Activated CD4-positive, CD25-positive, alpha-beta regulatory T cell treated with anti-CD3 and anti-CD28 coated beads, Interleukin-2, amount 50 U/mL, for 16 hours (primary cell): ENCODE measurements around the gene ZNF512.
A peak's percentile ranks its signal among the peaks of the same experiment; 100 is the strongest.

Experiments used
- DNase-seq: peaks from one replicate; pipeline ENCODE4 v3.0.0-alpha.2; 2020; ENCODE audit warnings: low read depth, low spot score

The ZNF512 gene

DNA sequence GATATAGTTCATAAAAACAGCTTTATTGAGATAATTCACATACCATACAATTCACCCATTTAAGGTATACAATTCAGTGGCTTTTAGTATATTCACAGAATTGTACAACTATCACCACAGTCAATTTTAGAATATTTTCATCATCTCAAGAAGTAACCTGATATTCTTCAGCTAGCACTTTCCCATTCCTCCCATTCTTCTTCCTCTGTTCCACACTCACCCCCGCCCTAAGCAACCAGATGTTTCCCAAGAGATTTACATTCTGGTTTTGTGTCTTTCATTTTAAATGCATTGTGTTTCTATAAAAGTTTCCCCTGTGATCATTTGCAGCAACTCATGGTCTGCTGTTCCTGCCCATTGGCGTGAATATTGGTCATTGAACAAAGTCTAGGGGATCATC is 51.4 kb downstream of the ZNF512 start:
- DNase-seq = no peak

DNA sequence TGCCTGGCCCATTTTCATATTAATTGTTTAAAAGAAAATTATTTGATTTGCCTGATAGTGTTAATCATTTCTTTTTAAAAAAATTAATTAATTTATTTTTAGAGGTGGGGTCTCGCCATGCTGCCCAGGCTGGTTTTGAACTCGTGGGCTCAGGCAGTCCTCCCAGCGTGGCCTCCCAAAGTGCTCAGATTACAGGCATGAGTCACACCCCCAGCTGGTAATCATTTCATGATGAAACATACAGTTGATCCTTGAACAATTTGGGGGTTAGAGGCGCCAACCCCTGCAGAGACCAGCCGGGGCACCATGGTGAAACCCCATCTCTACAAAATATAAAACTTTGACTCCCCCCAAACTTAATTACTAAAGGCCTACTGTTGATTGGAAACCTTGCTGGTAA is 53.9 kb downstream of the ZNF512 start:
- no peak for DNase-seq

DNA sequence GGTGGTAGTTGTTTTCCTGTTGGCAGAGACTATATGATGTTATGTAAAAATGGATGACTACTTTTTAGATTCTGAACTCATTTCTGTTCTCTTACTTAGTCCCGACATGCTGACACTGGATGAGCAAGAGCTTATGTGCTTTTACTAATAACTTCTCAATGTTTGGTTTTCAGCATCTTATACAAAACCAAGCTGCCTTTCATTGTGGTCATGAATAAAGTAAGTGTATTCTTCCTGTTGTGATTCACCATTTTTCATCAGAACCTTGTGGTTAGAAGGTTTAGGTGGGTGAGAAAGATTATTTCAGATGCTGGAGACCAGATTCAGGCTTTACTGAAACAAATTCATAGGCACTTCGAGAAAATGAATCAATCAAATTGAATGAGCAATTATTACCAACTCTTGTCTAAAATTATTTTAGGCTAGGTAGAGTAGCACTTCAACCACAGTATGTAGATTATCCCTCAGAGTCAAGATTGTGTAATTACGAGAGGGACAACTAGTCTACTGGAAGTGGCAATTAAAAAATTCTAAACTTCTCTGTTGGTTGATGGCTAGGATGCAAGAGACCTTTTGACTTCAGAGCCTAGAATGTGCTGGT is 55.3 kb downstream of the ZNF512 start:
- no peak for DNase-seq

DNA sequence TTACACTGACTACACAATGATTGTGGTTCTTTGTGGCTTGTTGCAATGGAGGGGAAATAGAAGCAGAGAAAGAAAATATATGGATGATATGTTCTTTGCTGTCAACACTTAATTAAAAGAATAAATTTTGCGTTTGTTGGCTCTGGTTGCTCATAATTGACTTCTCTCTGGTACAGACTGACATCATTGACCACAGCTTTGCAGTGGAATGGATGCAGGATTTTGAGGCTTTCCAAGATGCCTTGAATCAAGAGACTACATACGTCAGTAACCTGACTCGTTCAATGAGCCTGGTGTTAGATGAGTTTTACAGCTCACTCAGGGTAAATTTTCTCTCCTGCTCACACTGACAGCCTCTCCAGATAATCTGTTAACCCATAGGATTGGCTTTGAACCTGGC is 55.9 kb downstream of the ZNF512 start:
- DNase-seq = no peak

DNA sequence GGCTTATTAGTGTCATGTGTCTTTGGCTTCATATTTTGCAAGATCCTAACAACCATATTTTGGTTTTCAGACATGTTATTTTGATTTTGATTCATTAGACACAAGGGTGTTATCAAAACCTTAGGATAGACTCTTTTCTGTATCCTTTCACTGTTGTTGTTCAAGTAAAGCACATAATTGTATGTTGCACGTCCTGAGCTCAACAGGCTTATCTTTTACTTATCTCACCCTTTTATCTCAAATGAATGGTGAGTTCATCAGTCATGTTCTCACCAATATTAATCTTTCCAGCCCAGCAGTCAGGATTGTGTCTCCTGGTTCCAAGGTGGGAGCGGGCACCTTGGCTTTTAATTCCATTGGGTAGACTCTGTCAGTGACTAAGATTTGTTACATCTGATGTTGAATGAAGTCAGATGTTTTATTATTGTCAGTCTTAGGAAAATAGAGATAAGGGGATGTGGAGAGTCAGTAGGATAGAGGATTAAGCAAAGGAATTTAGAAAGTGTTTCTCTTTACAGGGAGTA is 57.9 kb downstream of the ZNF512 start:
- no peak for DNase-seq

DNA sequence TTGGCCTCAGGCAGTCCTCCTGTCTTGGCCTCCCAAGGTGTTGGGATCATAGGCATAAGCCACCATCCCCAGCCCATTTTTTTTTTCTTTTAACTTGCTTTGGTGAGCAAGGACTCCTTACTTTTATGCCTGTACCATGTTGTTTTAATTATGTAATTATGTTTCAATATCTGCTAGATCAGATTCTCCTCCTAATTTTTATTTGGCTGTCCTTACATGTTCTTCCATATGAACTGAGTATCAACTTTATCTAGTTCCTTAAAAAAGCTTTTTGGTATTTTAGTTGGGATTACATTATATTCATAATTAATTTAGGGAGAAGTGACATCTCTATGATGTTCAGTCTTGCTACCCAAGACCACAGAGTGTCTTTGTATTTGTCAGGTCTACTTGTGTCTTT is 62.4 kb downstream of the ZNF512 start:
- no peak for DNase-seq

DNA sequence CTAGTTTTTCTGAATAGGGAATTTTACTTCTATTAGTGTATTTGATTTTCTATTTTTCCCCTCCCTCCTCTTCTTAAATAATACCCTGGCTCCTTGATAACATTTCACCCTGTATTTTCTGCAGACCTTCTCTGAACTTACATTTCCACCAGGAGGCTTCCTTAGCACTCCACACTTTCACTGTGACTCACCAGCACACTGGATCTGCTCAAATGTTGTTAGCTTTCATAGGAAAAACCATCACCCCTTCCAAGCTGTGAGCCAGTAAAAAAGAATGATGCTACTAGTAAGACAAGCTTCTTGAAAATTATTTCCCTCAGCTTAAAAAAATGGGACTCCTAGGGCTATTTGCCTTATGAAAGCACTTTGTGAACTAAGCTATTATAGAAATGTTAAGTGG is 64.4 kb downstream of the ZNF512 start:
- DNase-seq = no peak

DNA sequence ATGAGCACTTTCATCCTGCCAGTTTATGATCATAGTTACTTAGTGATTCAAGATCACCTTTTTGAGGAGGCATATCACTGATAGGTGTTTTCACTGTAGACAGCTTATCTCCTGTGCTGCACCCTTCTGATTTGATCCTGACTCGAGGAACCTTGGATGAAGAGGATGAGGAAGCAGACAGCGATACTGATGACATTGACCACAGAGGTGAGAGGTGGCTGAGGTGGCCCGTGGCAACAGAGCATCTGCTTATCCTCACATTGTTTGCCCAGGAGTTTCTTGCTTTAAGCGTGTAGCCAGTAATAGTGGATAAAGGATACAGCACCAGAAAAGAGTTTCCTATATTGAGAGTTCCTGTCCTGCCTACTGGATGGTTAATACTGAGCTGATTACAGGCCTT is 64.9 kb downstream of the ZNF512 start:
- DNase-seq = no peak

DNA sequence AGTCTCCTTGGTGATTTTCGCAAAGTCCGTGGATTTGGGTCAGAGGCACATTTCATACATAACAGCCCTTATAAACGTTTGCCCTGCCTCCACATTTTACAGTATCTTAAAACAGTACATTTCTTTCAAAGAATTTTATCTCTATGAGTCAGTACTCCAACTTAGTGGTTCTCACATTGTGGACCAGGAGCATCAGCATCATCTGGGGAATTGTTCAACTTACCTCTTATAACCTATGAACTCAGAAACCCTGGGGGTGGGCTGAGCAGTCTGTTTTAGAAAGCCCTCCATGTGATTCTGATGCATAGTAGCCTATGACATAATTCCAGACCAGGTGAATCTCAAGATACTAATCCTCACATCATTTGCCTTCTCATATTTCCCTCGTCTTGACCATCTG is 68.2 kb downstream of the ZNF512 start:
- no peak for DNase-seq

DNA sequence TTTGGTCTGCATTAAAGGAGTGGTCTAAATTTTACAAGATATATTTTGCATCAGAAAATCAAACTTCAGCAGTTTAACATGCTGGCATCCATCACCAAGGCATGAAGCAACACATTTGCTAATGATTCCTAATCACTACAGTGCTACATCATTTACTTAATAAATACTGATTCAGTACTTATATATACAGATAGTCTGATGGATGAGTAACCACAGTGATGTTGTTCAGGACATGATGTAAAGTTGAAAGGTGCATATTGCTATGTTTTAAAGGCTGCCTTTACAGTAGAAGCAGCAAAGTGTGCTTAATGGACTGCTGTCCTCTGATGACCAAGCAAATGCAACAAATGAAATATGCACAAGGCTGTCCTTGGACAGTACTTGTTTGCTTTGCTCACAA is 69.5 kb downstream of the ZNF512 start:
- no peak for DNase-seq

DNA sequence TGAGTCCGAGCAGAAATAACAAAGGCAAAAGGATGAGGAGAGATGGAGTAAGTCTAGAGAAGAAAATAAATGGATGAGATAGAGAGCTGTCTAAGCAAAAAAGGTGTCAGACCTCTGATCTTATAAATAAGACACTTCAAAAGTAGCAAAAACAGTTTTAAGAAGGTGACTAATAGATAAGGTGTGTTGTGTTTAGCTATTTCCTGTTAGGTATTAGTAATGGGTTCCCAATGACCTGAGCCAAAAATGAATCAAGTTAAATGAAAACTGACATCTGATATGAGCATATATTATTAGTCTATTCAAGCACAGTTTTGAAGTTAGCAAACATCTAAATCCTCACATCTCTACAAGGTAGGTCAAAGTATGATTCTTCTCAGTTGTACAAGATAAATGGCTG is 69.9 kb downstream of the ZNF512 start:
- no peak for DNase-seq

DNA sequence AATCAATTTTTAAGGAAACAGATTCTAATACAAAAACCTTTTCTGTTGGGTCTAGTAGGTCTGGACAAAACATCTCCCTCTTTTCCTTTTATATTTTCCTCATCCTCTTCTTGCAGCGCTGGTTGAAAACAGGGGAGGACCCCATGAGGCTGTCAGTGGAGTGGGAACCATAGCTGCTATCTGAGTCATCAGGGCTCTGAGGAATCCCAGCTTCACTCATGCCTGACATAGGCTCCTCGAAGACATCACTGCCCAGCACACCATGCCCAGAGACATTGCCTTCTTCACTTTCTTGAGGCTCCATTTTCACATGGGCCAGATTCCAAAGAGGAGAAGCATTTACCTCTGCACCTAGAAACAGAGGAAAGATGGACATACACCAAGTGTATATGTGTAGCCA is 70.6 kb downstream of the ZNF512 start:
- no peak for DNase-seq

DNA sequence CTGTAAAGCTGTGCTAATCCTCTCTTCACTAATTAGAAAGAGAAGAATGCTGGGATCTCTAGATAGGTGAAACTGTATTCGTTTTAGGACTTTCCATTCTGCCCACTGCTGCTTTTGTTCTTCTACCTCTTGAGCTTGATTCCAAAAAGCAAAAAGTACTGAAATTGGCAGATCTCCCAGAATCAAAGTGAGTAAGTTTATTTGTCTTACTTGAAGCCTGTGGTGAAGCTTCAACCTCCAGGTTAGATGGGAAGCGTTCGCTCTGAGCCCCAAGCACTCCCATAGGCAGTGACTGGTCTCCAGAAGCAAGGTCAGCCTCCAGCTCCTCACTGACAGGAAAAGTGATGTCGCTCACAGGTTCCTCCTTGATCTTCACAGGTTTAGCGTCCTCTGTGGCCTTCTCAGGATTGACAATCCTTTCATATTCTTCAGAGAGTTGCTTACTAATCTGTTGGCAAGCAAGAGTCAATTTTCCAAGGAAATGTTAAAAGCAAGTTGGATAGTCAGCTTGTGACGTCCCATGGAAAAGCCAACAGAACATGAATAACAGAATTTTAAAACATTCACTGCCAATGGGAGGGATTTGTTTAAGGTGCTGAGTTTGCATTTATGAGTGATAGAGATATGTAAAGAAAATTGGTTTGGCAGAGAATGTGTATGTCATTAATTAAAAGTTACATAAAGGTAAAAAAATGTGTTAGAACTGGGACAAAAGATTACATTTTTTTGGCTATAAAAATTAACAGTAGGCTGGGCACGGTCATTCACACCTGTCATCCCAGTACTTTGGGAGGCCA is 72.5 kb downstream of the ZNF512 start:
- DNase-seq = no peak

DNA sequence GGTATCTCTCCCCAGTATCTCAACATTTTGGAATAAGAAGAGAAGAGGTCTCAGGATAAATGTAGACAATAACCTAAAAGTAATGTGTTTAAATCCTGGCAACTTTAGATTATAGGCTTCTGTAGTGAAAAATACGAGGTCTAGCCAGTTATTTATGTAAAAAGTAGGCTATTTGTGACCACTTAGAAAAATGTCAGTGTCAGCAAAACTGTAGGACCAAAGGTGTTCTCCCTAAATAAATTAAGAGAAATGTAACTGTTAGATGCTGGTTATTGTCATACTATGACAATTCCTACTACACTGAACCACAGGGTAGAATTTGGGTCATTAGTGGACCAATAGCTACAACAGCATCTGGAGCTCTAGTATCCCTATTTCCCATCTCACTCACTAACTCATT is 78.5 kb downstream of the ZNF512 start:
- DNase-seq = no peak

DNA sequence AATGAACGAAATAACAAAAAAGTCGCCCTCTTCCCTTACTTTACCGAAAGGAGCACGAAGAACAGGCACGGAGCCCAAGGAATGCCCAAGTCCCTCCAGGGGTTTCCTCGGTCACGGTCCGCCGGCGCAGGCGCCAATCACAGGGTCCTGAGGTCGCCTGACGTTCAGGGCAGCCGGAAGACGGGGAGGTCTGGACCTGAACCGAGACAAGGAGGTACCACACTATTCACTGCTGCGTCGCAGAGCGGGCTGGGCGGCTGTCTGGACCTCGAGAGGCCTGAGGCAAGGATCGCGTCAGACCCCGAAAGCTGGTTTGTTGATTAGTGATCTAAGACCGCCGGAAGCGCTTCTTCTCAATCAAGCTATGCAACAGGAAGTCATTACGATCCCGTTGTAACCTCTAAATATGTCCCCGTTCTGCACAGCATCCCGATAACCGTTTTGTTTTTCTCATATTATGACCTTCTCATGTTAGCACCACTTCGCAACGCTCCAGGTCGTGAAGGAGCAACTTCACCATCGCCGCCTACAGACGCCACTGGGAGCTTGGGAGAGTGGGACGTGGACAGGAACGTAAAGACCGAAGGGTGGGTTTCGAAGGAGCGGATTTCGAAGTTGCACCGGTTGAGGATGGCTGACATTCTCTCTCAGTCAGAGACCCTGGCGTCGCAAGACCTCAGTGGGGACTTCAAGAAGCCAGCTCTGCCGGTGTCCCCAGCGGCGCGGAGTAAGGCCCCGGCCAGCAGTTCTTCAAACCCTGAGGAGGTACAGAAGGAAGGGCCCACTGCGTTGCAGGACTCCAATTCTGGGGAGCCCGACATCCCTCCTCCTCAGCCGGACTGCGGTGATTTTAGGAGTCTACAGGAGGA is 80.7 kb downstream of the ZNF512 start, which contains the start of the genes SLC4A1AP and SUPT7L:
Gene SLC4A1AP (plus strand): TSS at position 605 of the 869 bp plus-strand sequence. CDS start 26 bp downstream, at position 631.
Gene SUPT7L (minus strand): TSS at position 330 of the 869 bp plus-strand sequence. CDS start 1,422 bp downstream, outside the sequence.
- peak; percentile 60 for DNase-seq

DNA sequence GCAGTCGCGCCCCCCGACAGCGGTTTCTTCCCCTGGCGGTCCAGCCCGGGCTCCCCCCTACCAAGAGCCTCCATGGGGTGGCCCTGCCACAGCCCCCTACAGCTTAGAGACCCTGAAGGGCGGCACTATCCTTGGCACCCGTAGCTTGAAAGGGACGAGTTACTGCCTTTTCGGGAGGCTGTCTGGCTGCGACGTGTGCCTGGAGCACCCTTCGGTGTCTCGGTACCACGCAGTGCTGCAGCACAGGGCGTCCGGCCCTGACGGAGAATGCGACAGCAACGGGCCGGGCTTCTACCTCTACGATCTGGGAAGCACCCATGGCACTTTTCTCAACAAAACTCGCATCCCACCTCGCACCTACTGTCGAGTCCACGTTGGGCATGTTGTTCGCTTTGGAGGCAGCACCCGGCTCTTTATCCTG is 81.3 kb downstream of the ZNF512 start:
- no peak for DNase-seq

DNA sequence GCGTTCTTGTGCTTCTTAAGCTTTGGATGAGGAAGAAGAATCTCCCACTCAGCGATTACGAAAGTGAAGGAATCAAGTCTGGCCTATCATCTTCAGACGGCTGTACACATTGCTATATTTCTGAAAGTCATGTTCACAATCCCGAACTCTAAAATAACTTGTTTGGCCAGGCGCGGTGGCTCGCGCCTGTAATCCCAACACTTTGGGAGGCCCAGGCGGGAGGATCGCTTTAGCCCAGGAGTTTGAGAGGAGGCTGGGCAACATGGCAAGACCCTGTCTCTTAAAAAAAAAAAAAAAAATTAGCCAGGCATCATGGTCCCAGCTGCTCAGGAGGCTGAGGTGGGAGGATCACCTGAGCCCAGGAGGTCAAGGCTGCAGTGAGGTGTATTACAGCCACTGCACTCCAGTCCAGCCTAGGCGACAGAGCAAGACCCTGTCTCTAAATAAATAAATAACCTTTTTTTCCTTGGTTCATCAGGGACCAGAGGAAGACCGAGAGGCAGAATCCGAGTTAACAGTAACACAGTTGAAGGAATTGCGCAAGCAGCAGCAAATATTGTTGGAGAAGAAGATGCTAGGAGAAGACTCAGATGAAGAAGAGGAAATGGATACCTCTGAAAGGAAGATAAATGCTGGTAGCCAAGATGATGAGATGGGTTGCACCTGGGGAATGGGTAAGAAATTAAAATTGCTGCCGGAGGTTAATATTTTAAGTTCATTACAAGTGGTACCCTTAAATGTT is 82.0 kb downstream of the ZNF512 start:
- no peak for DNase-seq

DNA sequence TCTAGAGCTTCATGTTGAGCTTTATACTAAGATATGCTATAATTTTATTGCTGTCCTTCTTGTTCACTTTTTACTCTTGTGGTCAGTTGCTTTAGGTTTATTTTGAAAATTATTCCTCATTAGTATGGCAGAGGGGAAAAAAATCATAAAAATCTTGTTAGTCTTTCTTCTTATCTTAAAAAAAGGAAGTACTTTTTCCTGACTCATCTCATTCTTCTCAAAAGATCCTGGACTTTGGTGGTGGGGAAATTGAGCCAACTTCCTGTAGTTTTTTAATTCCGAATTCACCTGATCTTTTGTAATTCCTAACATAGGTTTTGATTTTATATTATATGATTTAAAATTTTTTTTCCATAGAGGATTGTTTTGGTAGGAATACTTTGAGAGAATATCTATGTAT is 84.6 kb downstream of the ZNF512 start:
- DNase-seq = no peak

DNA sequence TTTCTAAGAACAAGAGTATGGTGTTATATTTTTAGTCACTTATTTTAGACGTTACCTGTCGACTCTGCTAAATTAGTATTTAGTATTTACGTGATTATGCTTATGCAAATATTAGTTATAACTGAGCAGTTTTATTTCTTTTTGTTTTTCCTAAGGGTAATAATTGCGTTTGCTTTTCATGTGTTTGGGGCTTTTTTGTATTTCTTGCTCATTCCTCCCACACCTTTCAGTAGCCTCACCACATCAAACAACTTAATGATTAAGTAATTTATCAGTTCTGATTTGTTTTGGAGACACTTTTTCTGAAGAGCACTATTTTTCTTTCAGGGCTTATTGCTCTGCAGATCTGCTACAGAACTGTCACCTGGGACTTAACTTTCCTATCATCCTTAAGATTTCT is 88.4 kb downstream of the ZNF512 start:
- no peak for DNase-seq
